HTR-8/SVneo (cell line): ENCODE results near the gene AQP1.

Source experiments
- DNase-seq: peaks from one replicate; pipeline ENCODE4 v3.0.0; 2011; ENCODE audit warnings: low spot score, mixed read lengths; ENCODE audit not compliant: insufficient read length
- FAIRE-seq: peaks from 2 replicates; lab custom pipeline; 2011; peaks lifted over from hg19 to GRCh38; lab: Jason Lieb, UNC

The AQP1 gene

GRCh38 chr7:30969604-30969970 lies 57.9 kb downstream of the AQP1 start:
- DNase-seq: no peak
- FAIRE-seq: no peak

DNA sequence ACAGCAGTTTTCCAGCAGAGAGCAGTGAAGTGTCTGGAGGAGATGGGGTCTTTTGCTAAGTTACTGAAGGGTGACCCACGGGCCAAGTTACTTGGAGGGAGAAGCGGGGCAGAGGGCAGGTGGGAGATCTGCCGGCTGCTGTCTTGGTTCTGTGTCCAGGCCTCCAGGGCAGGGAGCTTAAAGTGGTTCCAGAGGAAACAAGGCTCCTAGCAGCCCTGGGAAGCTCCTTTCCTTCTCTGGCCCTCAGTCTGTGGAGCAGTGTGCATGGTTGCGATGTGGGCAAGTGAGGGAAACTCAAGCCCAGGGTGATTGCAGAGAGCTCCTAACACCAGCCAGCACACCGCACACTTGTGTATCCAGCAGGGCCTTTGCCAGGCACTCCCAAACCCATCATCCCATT lies 58.4 kb downstream of the AQP1 start:
- no peak for FAIRE-seq
- DNase-seq: no peak

GRCh38 chr7:30970594-30971094 lies 59.0 kb downstream of the AQP1 start:
- DNase-seq (no peak), FAIRE-seq (no peak)

DNA sequence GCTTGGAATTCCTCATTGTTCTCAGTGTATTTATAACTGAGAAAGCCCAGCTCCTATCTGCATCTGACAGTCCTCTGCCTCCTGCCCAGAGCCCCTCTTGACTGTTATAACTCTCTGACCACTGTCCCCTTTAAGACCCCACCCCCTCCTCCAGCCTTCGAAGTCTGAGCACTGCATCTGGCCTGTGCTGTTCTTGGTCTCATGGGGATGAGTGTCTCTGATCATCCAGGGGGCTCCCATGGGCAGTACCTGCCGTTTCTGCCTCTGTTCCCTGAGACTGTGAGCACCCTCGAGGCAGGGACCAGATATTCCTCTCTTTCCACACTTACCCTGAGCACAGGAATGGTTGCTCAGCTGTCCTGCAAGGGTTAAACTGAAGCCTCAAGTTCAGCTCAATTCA lies 59.8 kb downstream of the AQP1 start:
- no peak for FAIRE-seq
- no peak for DNase-seq

GRCh38 chr7:30971840-30972563 lies 60.3 kb downstream of the AQP1 start:
- DNase-seq (no peak), FAIRE-seq (no peak)

DNA sequence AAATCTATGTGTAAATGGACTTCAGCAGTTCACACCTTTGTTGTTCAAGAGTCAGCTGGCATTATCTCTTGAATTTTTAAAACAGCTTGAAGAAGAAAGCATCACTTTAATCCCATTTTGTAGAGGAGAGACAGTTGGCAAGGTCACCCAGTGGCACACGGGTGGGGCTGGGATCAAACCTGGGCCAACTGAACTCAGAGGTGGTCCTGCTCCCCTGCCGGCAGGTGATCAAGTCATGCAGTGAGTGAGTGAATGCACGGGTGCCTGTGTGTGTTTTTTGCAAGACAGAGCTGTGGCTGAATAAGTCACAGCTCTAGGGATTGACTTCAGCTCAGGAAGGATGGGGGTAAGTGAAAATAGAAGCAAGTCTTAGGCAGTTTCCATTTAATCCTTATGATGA lies 61.6 kb downstream of the AQP1 start:
- DNase-seq (no peak), FAIRE-seq (no peak)

GRCh38 chr7:30973791-30974604 lies 62.3 kb downstream of the AQP1 start:
- FAIRE-seq (no peak), DNase-seq (no peak)

- DNase-seq: peak; percentile 45
- FAIRE-seq: no peak
Observed at GRCh38 chr7:30974605-30975255, 63.1 kb downstream of the AQP1 start.
